Tibial artery (tissue), 4 donors: ENCODE results near the gene RAET1E.
"Not testable (repeated sequence)": the region's sequence is repeated elsewhere in the genome, so short reads cannot be mapped to it uniquely, and the experiment has no call there.

Experiments used
- DNase-seq, 2 donors: peaks; one replicate each; pipeline ENCODE4 v3.0.0-alpha.2; 2019
- H3K27ac ChIP-seq, 2 donors: fragments of 200-600 bp; sonication (generic) in 1 of 2; 1 replicate in 1 of 2; 2 replicates in 1 of 2; pipeline ENCODE4 v1.5.1; 2018 to 2019; ENCODE audit warnings: mild to moderate bottlenecking in 1 of 2
- H3K27me3 ChIP-seq, 2 donors: fragments of 200-600 bp; sonication (generic) in 1 of 2; one replicate each; pipeline versions ENCODE4 v1.5.1 to v1.6.0; 2016 to 2019
- H3K36me3 ChIP-seq, 3 donors: fragments of 200-600 bp; sonication (generic) in 2 of 3; one replicate each; pipeline ENCODE4 v1.5.1; 2016 to 2019; ENCODE audit warnings: mild to moderate bottlenecking in 2 of 3
- H3K4me1 ChIP-seq, 4 donors: fragments of 200-600 bp; sonication (generic) in 2 of 4; 1 replicate in 3 of 4; 2 replicates in 1 of 4; pipeline ENCODE4 v1.5.1; 2016 to 2019
- H3K4me3 ChIP-seq, 2 donors: fragments of 200-600 bp; sonication (generic) in 1 of 2; 1 replicate in 1 of 2; 2 replicates in 1 of 2; pipeline ENCODE4 v1.5.1; 2018 to 2019; ENCODE audit warnings: mild to moderate bottlenecking in 2 of 2
- H3K9me3 ChIP-seq, 3 donors: fragments of 200-600 bp; sonication (generic) in 1 of 3; one replicate each; pipeline ENCODE4 v1.5.1; 2016 to 2019
- CTCF ChIP-seq, 2 experiments: fragments of 200-600 bp in 1 of 2; fragments of 450-650 bp in 1 of 2; IDR thresholded peaks; one replicate each; pipeline ENCODE4 v1.5.1; 2017 to 2019; ENCODE audit warnings: antibody characterized with exemption in 2 of 2, mild to moderate bottlenecking in 1 of 2, moderate library complexity in 1 of 2
- intact Hi-C: fragments of 100-400 bp; cut with DNase I; formaldehyde crosslinking; loops from one replicate; pipeline ENCODE4 v1.15.0; 2023; ENCODE audit warnings: low total_unique reads

Gene RAET1E

GRCh38 chr6:149933036-149933435 is 35.1 kb upstream of the RAET1E start:
- H3K4me1 ChIP-seq: peaks cover 0 to under 1% (median under 1%) of the 10 kb centered on the region in 4 donors

GRCh38 chr6:149931501-149931900 is 33.6 kb upstream of the RAET1E start:
- intact Hi-C loops: no loop called here
- TF ChIP-seq CTCF (IDR thresholded peaks at IDR 0.05): no peak
- no peaks in the 10 kb centered on the region for H3K9me3 ChIP-seq
- H3K36me3 ChIP-seq: no peaks in the 10 kb centered on the region
- DNase-seq: peak in 1 of 2 donors; percentile 11
- H3K4me3 ChIP-seq: no peak overlapping the region
- no peak overlapping the region for H3K27ac ChIP-seq
- H3K27me3 ChIP-seq: peaks cover 4 to 74% of the 10 kb centered on the region in 2 donors
- H3K4me1 ChIP-seq: peaks cover 0 to under 1% (median under 1%) of the 10 kb centered on the region in 4 donors

More at GRCh38 chr6:149933036-149933435, 35.1 kb upstream of the RAET1E start:
- Histone ChIP-seq H3K9me3 (no peaks in the 10 kb centered on the region), H3K4me3 (no peak overlapping the region), H3K27ac (no peak overlapping the region), H3K27me3 (peaks cover 4 to 87% of the 10 kb centered on the region in 2 donors), H3K36me3 (no peaks in the 10 kb centered on the region)
- TF ChIP-seq CTCF (IDR thresholded peaks at IDR 0.05): no peak
- peak in 1 of 2 donors; percentile 24 for DNase-seq
- intact Hi-C loops: no loop called here

GRCh38 chr6:149929422-149929821 is 31.5 kb upstream of the RAET1E start:
- Histone ChIP-seq H3K36me3 (no peaks in the 10 kb centered on the region), H3K4me1 (peaks cover 0 to 12% (median 7%) of the 10 kb centered on the region in 4 donors), H3K27me3 (peaks cover 0 to 53% of the 10 kb centered on the region in 2 donors), H3K4me3 (no peak overlapping the region), H3K27ac (no peak overlapping the region), H3K9me3 (no peaks in the 10 kb centered on the region)
- peak in 1 of 2 experiments; percentile 10 for TF ChIP-seq CTCF (IDR thresholded peaks at IDR 0.05)
- DNase-seq: no peak
- intact Hi-C loops: loop anchor here (10.0 kb wide), 1 partner anchor 215 kb away; the partner anchor contains the start of gene LATS1

- Histone ChIP-seq H3K4me1 (peaks cover 0 to 27% (median 19%) of the 10 kb centered on the region in 4 donors), H3K27me3 (peaks cover 0 to 34% of the 10 kb centered on the region in 2 donors)
- H3K9me3 ChIP-seq, H3K36me3 ChIP-seq, H3K27ac ChIP-seq, DNase-seq, H3K4me3 ChIP-seq: not testable (repeated sequence)
- intact Hi-C loops: loop anchor here (10.0 kb wide), 1 partner anchor 212 kb away; the partner anchor contains the start of gene LATS1
These were observed 29.1 kb upstream of the RAET1E start for GRCh38 chr6:149927025-149927424.

GRCh38 chr6:149925974-149926777 is 28.3 kb upstream of the RAET1E start:
- Histone ChIP-seq H3K4me3 (peak overlapping the region; percentile 54 to 64), H3K4me1 (peaks cover 0 to 27% (median 19%) of the 10 kb centered on the region in 4 donors), H3K9me3 (no peaks in the 10 kb centered on the region), H3K36me3 (no peaks in the 10 kb centered on the region), H3K27ac (peak overlapping the region; percentile 58 to 63), H3K27me3 (peaks cover 0 to 27% of the 10 kb centered on the region in 2 donors)
- peak; percentile 94 to 99 for TF ChIP-seq CTCF (IDR thresholded peaks at IDR 0.05)
- peak; percentile 93 to 96 for DNase-seq
- intact Hi-C loops: loop anchor here (2.0 to 10.0 kb wide), 2 partner anchors 91 to 211 kb away; partner anchors contain the start of gene LATS1
